Heart left ventricle (tissue), 13 donors: ENCODE measurements around the gene AMDHD2.
A peak's percentile ranks its signal among the peaks of the same experiment; 100 is the strongest.

Experiments used
- CTCF ChIP-seq, 12 donors: fragments of 200-600 bp; sonication (generic) in 4 of 12; IDR thresholded peaks; one replicate each; pipeline versions ENCODE4 v1.5.0 to v1.8.0; 2018 to 2022; ENCODE audit warnings: antibody characterized with exemption in 12 of 12, mild to moderate bottlenecking in 5 of 12
- POLR2A ChIP-seq, 2 donors: fragments of 450-650 bp; IDR thresholded peaks; one replicate each; pipeline ENCODE4 v1.6.1; 2017; ENCODE audit warnings: antibody characterized with exemption in 2 of 2, mild to moderate bottlenecking in 2 of 2, moderate library complexity in 2 of 2
- donor health status: ischemic (EF 13 %, LVEDD 7.1; RV severe dilation, severe dysfunction).
- donor health status: DM: no; HTN: yes; CAD: no.
- donor health status: DM: no; HTN: no; CAD: no.
- donor health status: ischemic (EF 25% LVEDD 6.9; RV normal size, moderate dysfunction).
- donor health status: ischemic (EF 25% LVEDD 5.7; RV mildly dilated, moderate dysfunction).
- donor health status: ischemic (EF 35%, LVEDD 5.7; RV mildly dilated, moderate dysfunction).
- donor health status: nonischemic (EF 11% LVEDD 7.7; RV severe dilation, severe dysfunction).
- donor health status: DM: yes; HTN: yes; CAD: no.
- donor health status: PGD.
- donor health status: ischemic (EF 29% LVEDD 5.4; RV normal size, mild dysfunction).
- donor health status: nonischemic (EF 23%, LVEDD 6.1; RV moderate dilation, normal function).

DNA sequence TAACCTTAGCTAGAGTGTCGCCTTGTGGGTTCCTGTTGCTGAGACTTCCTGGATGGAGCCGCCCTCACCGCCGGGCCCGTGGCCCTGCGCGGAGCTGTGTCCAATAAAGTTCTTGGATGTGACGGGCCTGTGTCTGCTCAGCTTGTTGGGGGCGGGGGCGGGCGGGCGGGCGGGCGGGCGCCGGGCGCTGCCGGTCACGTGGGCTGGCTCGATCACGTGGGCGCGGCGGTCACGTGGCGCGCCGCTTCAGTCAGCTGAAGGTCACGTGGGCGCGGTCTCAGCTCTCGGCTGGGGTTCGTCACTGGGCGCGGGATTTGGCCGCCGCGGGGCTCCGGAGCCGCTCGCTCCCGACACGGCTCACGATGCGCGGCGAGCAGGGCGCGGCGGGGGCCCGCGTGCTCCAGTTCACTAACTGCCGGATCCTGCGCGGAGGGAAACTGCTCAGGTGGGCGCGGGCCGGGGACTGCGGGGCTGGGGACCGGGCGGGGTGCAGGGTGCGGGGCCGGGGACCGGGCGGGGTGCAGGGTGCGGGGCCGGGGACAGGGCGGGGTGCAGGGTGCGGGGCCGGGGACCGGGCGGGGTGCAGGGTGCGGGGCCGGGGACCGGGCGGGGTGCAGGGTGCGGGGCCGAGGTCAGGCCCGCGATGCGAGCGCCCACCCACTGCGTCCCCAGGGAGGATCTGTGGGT lies at the start of gene AMDHD2:
- peak in 1 of 2 donors; percentile 41 for TF ChIP-seq POLR2A (IDR thresholded peaks at IDR 0.05)
- TF ChIP-seq CTCF (IDR thresholded peaks at IDR 0.05), result no peak
